ENCODE results near the gene SH3RF2. TPM values are rescaled to one million over a fixed set of nuclear protein-coding genes. Genes with fewer than 3 reads are reported as not detected.

SH3RF2 gene
- polyA plus RNA-seq, 3 donors from 2014 or later: not detected

- peaks cover 0 to 6% (median 0%) of the 10 kb centered on the region in 6 donors for H3K9me3 Mint-ChIP-seq
These were observed 82.4 kb downstream of the SH3RF2 start for GRCh38 chr5:146018514-146019375.

GRCh38 chr5:146020100-146020499, 83.7 kb downstream of the SH3RF2 start:
- Mint-ChIP-seq H3K36me3 (no peaks in the 10 kb centered on the region), H3K27me3 (ENCODE audit: low read depth in 3 of 3) (peaks cover 0 to 4% (median 0%) of the 10 kb centered on the region in 3 donors), H3K27ac (no peak overlapping the region), H3K4me3 (no peak overlapping the region), H3K9me3 (peaks cover 0 to 11% (median 0%) of the 10 kb centered on the region in 6 donors), H3K4me1 (no peaks in the 10 kb centered on the region)
- no peak for DNase-seq

More at GRCh38 chr5:146018514-146019375, 82.4 kb downstream of the SH3RF2 start:
- peaks cover 0 to 4% (median 0%) of the 10 kb centered on the region in 3 donors for H3K27me3 Mint-ChIP-seq (ENCODE audit: low read depth in 3 of 3)
- H3K4me3 Mint-ChIP-seq: no peak overlapping the region
- H3K27ac Mint-ChIP-seq: no peak overlapping the region
- DNase-seq: no peak
- no peaks in the 10 kb centered on the region for H3K36me3 Mint-ChIP-seq
- no peaks in the 10 kb centered on the region for H3K4me1 Mint-ChIP-seq

- H3K4me1 Mint-ChIP-seq: no peaks in the 10 kb centered on the region
- no peak overlapping the region for H3K27ac Mint-ChIP-seq
- no peak overlapping the region for H3K4me3 Mint-ChIP-seq
These were observed 87.7 kb downstream of the SH3RF2 start for GRCh38 chr5:146024034-146024433.

GRCh38 chr5:146025114-146025680, 88.8 kb downstream of the SH3RF2 start:
- Mint-ChIP-seq H3K27me3 (ENCODE audit: low read depth in 3 of 3) (peaks cover 0 to 3% (median 2%) of the 10 kb centered on the region in 3 donors), H3K4me1 (no peaks in the 10 kb centered on the region), H3K9me3 (peaks cover 0 to 9% (median 0%) of the 10 kb centered on the region in 6 donors)

More at GRCh38 chr5:146024034-146024433, 87.7 kb downstream of the SH3RF2 start:
- H3K27me3 Mint-ChIP-seq (ENCODE audit: low read depth in 3 of 3): peaks cover 0 to 4% (median 2%) of the 10 kb centered on the region in 3 donors
- no peak for DNase-seq
- peaks cover 0 to 11% (median 0%) of the 10 kb centered on the region in 6 donors for H3K9me3 Mint-ChIP-seq
- H3K36me3 Mint-ChIP-seq: no peaks in the 10 kb centered on the region

GRCh38 chr5:146025681-146026080, 89.3 kb downstream of the SH3RF2 start:
- H3K27me3 Mint-ChIP-seq (ENCODE audit: low read depth in 3 of 3): peaks cover 0 to 3% (median 2%) of the 10 kb centered on the region in 3 donors
- H3K9me3 Mint-ChIP-seq: peaks cover 0 to 5% (median 0%) of the 10 kb centered on the region in 6 donors
- no peak overlapping the region for H3K27ac Mint-ChIP-seq
- DNase-seq: no peak
- no peak overlapping the region for H3K4me3 Mint-ChIP-seq
- H3K4me1 Mint-ChIP-seq: no peaks in the 10 kb centered on the region
- no peaks in the 10 kb centered on the region for H3K36me3 Mint-ChIP-seq

More at GRCh38 chr5:146025114-146025680, 88.8 kb downstream of the SH3RF2 start:
- Mint-ChIP-seq H3K27ac (no peak overlapping the region), H3K36me3 (no peaks in the 10 kb centered on the region), H3K4me3 (no peak overlapping the region)
- no peak for DNase-seq

GRCh38 chr5:146026307-146027010, 90.1 kb downstream of the SH3RF2 start:
- H3K36me3 Mint-ChIP-seq: no peaks in the 10 kb centered on the region

GRCh38 chr5:146027751-146028150, 91.4 kb downstream of the SH3RF2 start:
- H3K27me3 Mint-ChIP-seq (ENCODE audit: low read depth in 3 of 3): peaks cover 0 to 3% (median 2%) of the 10 kb centered on the region in 3 donors
- H3K4me1 Mint-ChIP-seq: no peaks in the 10 kb centered on the region
- H3K27ac Mint-ChIP-seq: no peak overlapping the region
- no peak overlapping the region for H3K4me3 Mint-ChIP-seq
- H3K9me3 Mint-ChIP-seq: peaks cover 0 to 7% (median 0%) of the 10 kb centered on the region in 6 donors
- DNase-seq: no peak
- no peaks in the 10 kb centered on the region for H3K36me3 Mint-ChIP-seq

More at GRCh38 chr5:146026307-146027010, 90.1 kb downstream of the SH3RF2 start:
- Mint-ChIP-seq H3K27me3 (ENCODE audit: low read depth in 3 of 3) (peaks cover 0 to 3% (median 2%) of the 10 kb centered on the region in 3 donors), H3K27ac (no peak overlapping the region), H3K4me3 (no peak overlapping the region), H3K9me3 (peaks cover 0 to 7% (median 0%) of the 10 kb centered on the region in 6 donors), H3K4me1 (no peaks in the 10 kb centered on the region)
- no peak for DNase-seq

GRCh38 chr5:146032911-146033310, 96.5 kb downstream of the SH3RF2 start:
- Mint-ChIP-seq H3K36me3 (no peaks in the 10 kb centered on the region), H3K27ac (no peak overlapping the region), H3K9me3 (peaks cover 0 to 1% (median 0%) of the 10 kb centered on the region in 6 donors), H3K4me3 (no peak overlapping the region), H3K4me1 (no peaks in the 10 kb centered on the region), H3K27me3 (ENCODE audit: low read depth in 3 of 3) (peaks cover 0 to 2% (median 0%) of the 10 kb centered on the region in 3 donors)
- no peak for DNase-seq

GRCh38 chr5:146034127-146034526, 97.7 kb downstream of the SH3RF2 start:
- no peak for DNase-seq
- Mint-ChIP-seq H3K4me1 (no peaks in the 10 kb centered on the region), H3K9me3 (peaks cover 0 to 1% (median 0%) of the 10 kb centered on the region in 6 donors), H3K27ac (no peak overlapping the region), H3K27me3 (ENCODE audit: low read depth in 3 of 3) (peaks cover 0 to 6% (median 0%) of the 10 kb centered on the region in 3 donors), H3K4me3 (no peak overlapping the region), H3K36me3 (no peaks in the 10 kb centered on the region)

GRCh38 chr5:146034605-146035004, 98.2 kb downstream of the SH3RF2 start:
- H3K4me3 Mint-ChIP-seq: no peak overlapping the region
- H3K9me3 Mint-ChIP-seq: peaks cover 0 to 1% (median 0%) of the 10 kb centered on the region in 6 donors
- peaks cover 0 to 7% (median 0%) of the 10 kb centered on the region in 3 donors for H3K27me3 Mint-ChIP-seq (ENCODE audit: low read depth in 3 of 3)
- no peak for DNase-seq
- no peaks in the 10 kb centered on the region for H3K36me3 Mint-ChIP-seq
- H3K27ac Mint-ChIP-seq: no peak overlapping the region
- no peaks in the 10 kb centered on the region for H3K4me1 Mint-ChIP-seq

GRCh38 chr5:146039420-146039819, 103.0 kb downstream of the SH3RF2 start:
- Mint-ChIP-seq H3K4me3 (no peak overlapping the region), H3K9me3 (no peaks in the 10 kb centered on the region), H3K4me1 (no peaks in the 10 kb centered on the region), H3K27ac (no peak overlapping the region), H3K36me3 (no peaks in the 10 kb centered on the region), H3K27me3 (ENCODE audit: low read depth in 3 of 3) (peaks cover 0 to 9% (median 2%) of the 10 kb centered on the region in 3 donors)
- no peak for DNase-seq

GRCh38 chr5:146040527-146040926, 104.1 kb downstream of the SH3RF2 start:
- H3K36me3 Mint-ChIP-seq: no peaks in the 10 kb centered on the region
- no peak for DNase-seq
- H3K4me1 Mint-ChIP-seq: no peaks in the 10 kb centered on the region
- H3K9me3 Mint-ChIP-seq: peaks cover 0 to 1% (median 0%) of the 10 kb centered on the region in 6 donors
- no peak overlapping the region for H3K27ac Mint-ChIP-seq
- peaks cover 0 to 9% (median 2%) of the 10 kb centered on the region in 3 donors for H3K27me3 Mint-ChIP-seq (ENCODE audit: low read depth in 3 of 3)
- H3K4me3 Mint-ChIP-seq: no peak overlapping the region

- Mint-ChIP-seq H3K4me1 (no peaks in the 10 kb centered on the region), H3K27ac (no peak overlapping the region), H3K36me3 (no peaks in the 10 kb centered on the region), H3K27me3 (ENCODE audit: low read depth in 3 of 3) (peaks cover 0 to 9% (median 2%) of the 10 kb centered on the region in 3 donors), H3K9me3 (peaks cover 0 to 1% (median 0%) of the 10 kb centered on the region in 6 donors), H3K4me3 (no peak overlapping the region)
- DNase-seq: no peak
These were observed 104.9 kb downstream of the SH3RF2 start for GRCh38 chr5:146041180-146041789.

Measured in immature natural killer cell (primary cell).